GM12801 (cell line): ENCODE results near the gene YWHAE.

Source experiments
- TF ChIP-seq, protein P1 (sequence below): IDR thresholded peaks from one replicate; pipeline ENCODE4 v1.5.1; 2011; ENCODE audit warnings: control low read depth; ENCODE audit not compliant: insufficient read length; ENCODE audit errors: extremely low read depth

Gene YWHAE

DNA sequence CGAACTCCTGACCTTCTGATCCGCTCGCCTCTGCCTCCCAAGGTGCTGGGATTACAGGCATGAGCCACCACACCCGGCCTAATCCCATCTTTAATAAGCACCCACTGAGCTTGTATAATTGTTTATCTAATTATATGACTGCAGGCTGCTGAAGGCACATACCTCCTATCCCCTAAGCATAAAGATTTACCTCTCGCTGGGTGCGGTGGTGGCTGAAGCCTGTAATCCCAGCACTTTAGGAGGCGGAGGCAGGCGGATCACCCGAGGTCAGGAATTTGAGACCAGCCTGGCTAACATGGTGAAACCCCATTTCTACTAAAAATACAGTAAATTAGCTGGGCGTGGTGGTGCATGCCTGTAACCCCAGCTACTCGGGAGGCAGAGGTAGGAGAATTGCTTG, 20.1 kb upstream of the YWHAE start:
- TF ChIP-seq, protein P1, sequence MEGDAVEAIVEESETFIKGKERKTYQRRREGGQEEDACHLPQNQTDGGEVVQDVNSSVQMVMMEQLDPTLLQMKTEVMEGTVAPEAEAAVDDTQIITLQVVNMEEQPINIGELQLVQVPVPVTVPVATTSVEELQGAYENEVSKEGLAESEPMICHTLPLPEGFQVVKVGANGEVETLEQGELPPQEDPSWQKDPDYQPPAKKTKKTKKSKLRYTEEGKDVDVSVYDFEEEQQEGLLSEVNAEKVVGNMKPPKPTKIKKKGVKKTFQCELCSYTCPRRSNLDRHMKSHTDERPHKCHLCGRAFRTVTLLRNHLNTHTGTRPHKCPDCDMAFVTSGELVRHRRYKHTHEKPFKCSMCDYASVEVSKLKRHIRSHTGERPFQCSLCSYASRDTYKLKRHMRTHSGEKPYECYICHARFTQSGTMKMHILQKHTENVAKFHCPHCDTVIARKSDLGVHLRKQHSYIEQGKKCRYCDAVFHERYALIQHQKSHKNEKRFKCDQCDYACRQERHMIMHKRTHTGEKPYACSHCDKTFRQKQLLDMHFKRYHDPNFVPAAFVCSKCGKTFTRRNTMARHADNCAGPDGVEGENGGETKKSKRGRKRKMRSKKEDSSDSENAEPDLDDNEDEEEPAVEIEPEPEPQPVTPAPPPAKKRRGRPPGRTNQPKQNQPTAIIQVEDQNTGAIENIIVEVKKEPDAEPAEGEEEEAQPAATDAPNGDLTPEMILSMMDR: no peak

DNA sequence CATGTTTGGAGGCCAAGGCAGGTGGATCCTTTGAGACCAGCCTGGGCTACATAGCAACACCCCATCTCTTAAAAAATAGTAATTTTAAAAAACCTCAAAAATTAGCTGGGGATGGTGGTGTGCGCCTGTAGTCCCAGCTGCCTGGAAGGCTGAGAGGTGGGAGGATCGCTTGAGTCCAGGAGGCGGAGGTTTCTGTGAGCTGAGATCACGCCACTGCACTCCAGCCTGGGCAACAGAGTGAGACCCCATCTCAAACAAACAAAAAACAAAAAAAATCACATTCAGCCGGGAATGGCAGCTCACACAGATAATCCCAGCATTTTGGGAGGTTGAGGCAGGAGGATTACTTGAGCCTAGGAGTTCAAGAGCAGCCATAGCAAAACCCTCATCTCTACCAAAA, 16.4 kb upstream of the YWHAE start:
- TF ChIP-seq, protein P1: no peak

DNA sequence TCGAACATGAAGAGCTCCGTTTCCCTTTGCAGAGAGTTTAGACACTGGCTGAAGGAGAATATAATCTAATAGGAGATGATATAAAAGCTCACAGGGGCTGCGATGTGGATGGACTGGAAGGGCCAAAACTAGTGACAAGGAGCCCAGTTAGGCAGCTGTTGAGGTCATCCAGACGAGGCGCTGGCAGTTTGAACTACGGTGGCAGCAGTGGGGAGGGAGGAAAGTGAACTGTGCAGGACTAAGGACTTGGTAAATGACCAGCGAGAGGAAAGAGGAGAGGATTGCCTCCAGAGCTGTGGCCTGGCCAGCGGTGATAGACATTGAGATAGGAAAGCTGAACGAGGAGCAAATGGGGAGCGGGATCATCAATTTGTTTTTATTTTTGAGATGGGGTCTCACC, 14.6 kb upstream of the YWHAE start:
- TF ChIP-seq, protein P1: no peak

DNA sequence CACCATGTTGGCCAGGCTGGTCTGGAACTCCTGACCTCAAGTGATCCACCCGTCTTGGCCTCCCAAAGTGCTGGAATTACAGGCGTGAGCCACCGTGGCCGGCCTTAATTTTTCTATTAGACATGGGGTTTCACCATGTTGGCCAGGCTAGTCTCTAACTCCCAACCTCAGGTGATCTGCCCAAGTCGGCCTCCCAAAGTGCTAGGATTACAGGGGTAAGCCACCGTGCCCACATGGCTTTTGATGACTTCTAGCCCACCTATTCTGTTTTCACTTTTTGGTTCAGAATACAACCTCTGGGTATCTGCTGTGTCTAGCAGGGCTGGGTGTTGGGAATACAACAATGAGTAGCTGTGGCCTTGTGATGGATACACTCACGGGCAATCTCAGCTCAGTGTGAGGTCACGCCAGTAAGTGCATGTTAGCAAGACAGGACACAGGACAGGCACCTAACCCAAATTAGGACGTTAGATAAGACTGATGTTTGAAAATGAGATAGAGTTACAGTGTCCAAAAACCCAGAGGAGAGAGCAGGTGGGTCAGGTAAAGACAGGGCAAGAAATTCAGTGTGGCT, 14.1 kb upstream of the YWHAE start:
- TF ChIP-seq, protein P1: no peak

DNA sequence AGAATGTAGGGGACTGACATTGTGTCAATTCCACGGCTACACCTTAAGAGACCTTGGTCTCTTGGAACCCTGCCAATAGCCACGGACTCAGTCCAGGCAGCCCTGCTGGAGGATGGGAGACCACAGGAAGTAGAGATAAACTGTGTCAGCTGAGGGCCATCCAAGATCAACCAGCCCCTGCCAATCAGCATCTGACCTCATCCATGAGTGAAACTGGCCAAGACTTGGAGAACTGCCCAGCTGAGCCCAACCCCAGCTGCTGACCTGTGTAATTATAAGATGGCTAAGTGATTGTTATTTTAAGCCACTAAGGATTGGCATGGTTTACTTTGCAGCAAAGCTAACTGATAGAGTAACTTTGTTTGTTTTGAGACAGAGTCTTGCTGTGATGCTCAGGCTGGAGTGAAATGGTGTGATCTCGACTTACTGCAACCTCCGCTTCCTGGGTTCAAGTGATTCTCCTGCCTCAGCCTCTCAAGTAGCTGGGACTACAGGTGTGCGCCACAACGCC, 13.3 kb upstream of the YWHAE start:
- TF ChIP-seq, protein P1: no peak

DNA sequence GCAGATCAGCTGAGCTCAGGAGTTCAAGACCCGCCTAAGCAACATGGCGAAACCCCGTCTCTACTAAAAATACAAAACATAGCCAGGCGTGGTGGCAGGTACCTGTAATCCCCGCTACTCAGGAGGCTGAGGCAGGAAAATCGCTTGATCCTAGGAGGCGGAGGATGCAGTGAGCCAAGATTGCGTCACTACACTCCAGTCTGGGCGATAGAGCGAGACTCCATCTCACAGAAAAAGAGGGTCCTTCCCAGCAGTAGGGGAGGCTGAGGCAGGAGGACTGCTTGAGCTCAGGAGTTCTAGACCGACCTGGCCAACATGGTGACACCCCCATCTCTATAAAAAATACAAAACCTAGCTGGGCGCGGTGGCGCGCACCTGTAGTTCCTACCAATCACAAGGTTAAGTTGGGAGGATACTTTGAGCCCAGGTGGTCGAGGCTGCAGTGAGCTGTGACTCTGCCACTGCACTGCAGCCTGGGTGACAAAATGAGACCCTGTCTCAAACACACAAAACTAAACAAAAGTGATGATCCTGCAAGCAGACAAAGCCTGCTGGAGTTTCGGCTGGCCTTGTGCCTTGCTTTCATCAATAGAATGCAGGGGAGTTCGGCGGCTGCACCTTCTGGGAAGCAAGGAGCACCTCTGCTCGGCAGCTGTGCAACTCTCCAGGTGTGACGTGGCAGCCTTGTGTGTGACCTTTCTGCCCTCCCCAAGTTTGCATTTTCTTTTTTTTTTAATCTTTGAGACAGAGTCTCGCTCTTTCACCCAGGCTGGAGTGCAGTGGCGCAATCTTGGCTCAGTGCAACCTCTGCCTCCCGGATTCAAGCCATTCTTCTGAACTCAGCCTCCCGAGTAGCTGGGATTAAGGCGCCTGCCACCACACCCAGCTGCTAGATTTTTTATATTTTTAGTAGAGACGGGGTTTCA, 12.4 kb upstream of the YWHAE start:
- TF ChIP-seq, protein P1: no peak

DNA sequence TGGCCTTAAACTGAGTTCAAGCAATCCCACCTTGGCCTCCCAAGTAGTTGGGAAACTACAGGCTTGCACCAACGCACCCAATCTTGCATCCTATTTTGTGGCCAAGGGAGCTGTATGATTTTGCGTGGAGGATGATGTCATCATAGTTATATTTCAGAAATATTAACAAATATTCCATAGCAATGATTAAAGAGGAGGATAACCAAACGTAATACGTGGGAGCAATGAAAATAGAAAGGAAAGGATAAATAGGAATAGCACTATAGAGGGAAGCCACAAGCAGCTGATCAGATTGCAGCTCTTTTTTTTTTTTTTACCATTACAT, 2.2 kb upstream of the YWHAE start:
- TF ChIP-seq, protein P1: no peak
